ENCODE results near the gene HDAC7. TPM values are rescaled to one million over a fixed set of nuclear protein-coding genes. Genes with fewer than 3 reads are reported as not detected.

The HDAC7 gene
- total and polyA plus RNA-seq, 2 of the 13 experiments (the other 11 are each of a cell fraction or from before 2014, with no cell fraction given): 4.6 to 10.8 TPM

DNA sequence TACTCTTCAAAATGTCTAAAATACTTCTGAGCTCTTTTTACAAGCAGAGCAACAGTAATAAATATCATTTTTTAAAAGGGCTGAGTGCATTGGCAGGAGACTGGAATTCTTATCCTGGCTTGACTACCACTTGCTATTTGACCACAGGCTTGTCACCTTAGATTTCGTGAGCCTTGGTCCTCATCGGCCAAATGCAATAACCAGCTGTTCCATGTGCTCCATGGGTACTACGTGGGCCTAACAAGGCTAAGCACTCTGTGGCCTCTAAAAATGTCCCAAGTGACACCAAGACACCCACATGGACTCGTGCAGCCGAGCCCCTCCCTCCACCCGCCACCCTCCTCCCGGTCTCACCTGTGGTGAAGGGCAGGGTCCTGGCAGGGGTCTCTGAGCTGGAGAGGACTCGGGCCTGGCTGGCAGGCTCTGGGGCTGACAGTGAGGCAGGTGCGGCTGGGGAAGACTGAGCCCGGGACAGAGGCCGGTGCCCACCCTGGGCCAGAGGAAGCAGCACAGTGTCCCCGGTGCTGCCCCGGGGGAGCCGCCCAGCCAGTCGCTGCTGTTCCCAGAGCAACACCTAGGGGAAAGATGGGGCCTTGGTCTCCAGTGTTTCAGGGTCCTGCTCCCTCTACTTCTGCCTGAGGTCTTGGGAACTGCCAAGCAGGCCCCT is 26.6 kb downstream of the HDAC7 start:
- POLR2A ChIA-PET: no interaction called here
- Histone ChIP-seq H3K79me2 (ENCODE audit: insufficient read depth, low read length) (no peaks in the 10 kb centered on the region), H3K27me3 (ENCODE audit: control insufficient read depth in 1 of 2, insufficient read depth in 2 of 2, low read length in 2 of 2) (no peaks in the 10 kb centered on the region), H2AFZ (ENCODE audit: low read length) (no peak overlapping the region), H3K4me3 (replicated peaks in 1 of 3; ENCODE audit: insufficient read depth in 1 of 3, low read depth in 2 of 3, low read length in 3 of 3) (no peak overlapping the region), H3K36me3 (replicated peaks in 1 of 2; ENCODE audit: control insufficient read depth in 1 of 2, insufficient read depth in 2 of 2, low read length in 2 of 2) (peaks cover 0 to 4% of the 10 kb centered on the region in 2 experiments; a peak in 2 of 5 replicates), H3K9ac (ENCODE audit: insufficient read depth, low read depth, low read length) (no peak overlapping the region), H3K27ac (ENCODE audit: extremely low read length, insufficient read depth, low read length) (no peak overlapping the region), H4K20me1 (ENCODE audit: insufficient read depth, low read length) (no peaks in the 10 kb centered on the region), H3K4me1 (ENCODE audit: insufficient read depth, low read length) (no peaks in the 10 kb centered on the region), H3K4me2 (ENCODE audit: low read depth, low read length) (no peak overlapping the region), H3K9me3 (ENCODE audit: low read length) (no peaks in the 10 kb centered on the region)
- in situ Hi-C loops (cut with HindIII; ENCODE audit: extremely low pct_ligation_motif_present, low pct_unique_long_range_greater_than_20kb) (no loop called here), intact Hi-C loops (cut with micrococcal nuclease; ENCODE audit: unreplicated experiment) (no loop called here)
- DNase-seq (ENCODE audit: low spot score) (no peak), FAIRE-seq (no peak), ATAC-seq (no peak)
- CTCF ChIA-PET (ENCODE audit: low intra/inter-chr PET ratio, low total read pairs): no interaction called here
- 89% methylated on average over 7 of the region's 15 CpGs for WGBS (ENCODE audit: low lambda C conversion rate)
- TF ChIP-seq SIX1 (CRISPR knock-in tag; IDR thresholded peaks at IDR 0.05; ENCODE audit: borderline replicate concordance) (no peak), ZSCAN31 (CRISPR knock-in tag; IDR thresholded peaks at IDR 0.05; ENCODE audit: low read depth) (no peak), ZNF101 (CRISPR knock-in tag; IDR thresholded peaks at IDR 0.05; ENCODE audit: borderline replicate concordance, low read depth) (no peak), HMG20B (CRISPR knock-in tag; conservative IDR thresholded peaks at IDR 0.05) (no peak), ZNF83 (CRISPR knock-in tag; IDR thresholded peaks at IDR 0.05; ENCODE audit: borderline replicate concordance) (no peak), ZGPAT (CRISPR knock-in tag; IDR thresholded peaks at IDR 0.05) (no peak), CC2D1A (CRISPR knock-in tag; IDR thresholded peaks at IDR 0.05) (no peak), MZF1 (CRISPR knock-in tag; IDR thresholded peaks at IDR 0.05; ENCODE audit: borderline replicate concordance) (no peak), ZNF282 (IDR thresholded peaks at IDR 0.05; ENCODE audit: partially characterized antibody) (no peak), NKX3-1 (CRISPR knock-in tag; IDR thresholded peaks at IDR 0.05) (no peak), KDM1A (CRISPR knock-in tag; IDR thresholded peaks at IDR 0.05) (no peak), EZH2 (conservative IDR thresholded peaks at IDR 0.05; ENCODE audit: low read depth, low read length) (no peak), ZNF34 (CRISPR knock-in tag; IDR thresholded peaks at IDR 0.05; ENCODE audit: borderline replicate concordance) (no peak), RORA (CRISPR knock-in tag; IDR thresholded peaks at IDR 0.05) (no peak), ZNF224 (CRISPR knock-in tag; IDR thresholded peaks at IDR 0.05) (no peak)
- BruUV-seq (replicated peaks): no TSS peak

All from HepG2 (cell line).